ENCODE results near the gene AFMID.
"Not testable (repeated sequence)": the region's sequence is repeated elsewhere in the genome, so short reads cannot be mapped to it uniquely, and the experiment has no call there.

The AFMID gene

GRCh38 chr17:78230252-78230962, 43.2 kb downstream of the AFMID start:
- Mint-ChIP-seq H3K36me3 (no peaks in the 10 kb centered on the region), H3K4me3 (no peak overlapping the region), H3K27ac (no peak overlapping the region), H3K4me1 (peaks cover 13% of the 10 kb centered on the region), H3K27me3 (peaks cover 30% of the 10 kb centered on the region), H3K9me3 (no peaks in the 10 kb centered on the region)
- ATAC-seq (ENCODE audit: low read depth) (peak; percentile 54), DNase-seq (ENCODE audit: low spot score in 2 of 2) (no peak)

GRCh38 chr17:78230996-78231935, 44.1 kb downstream of the AFMID start, which contains the start of gene TMEM235:
TMEM235 (plus strand) TSS chr17:78231631; CDS start chr17:78232024, 393 bp downstream.
- DNase-seq (ENCODE audit: low spot score in 2 of 2) (peak in 1 of 2 donors; percentile 21), ATAC-seq (ENCODE audit: low read depth) (no peak)
- no peak within 1 kb of the TSS for H3K27ac Mint-ChIP-seq
- H3K36me3 Mint-ChIP-seq: no peaks in the 10 kb centered on the region
- peaks cover 30% of the 10 kb centered on the region for H3K27me3 Mint-ChIP-seq
- H3K4me1 Mint-ChIP-seq: peaks cover 13% of the 10 kb centered on the region
- peak within 1 kb of the TSS; percentile 52 for H3K4me3 Mint-ChIP-seq
- H3K9me3 Mint-ChIP-seq: no peaks in the 10 kb centered on the region

GRCh38 chr17:78231991-78232858, 45.1 kb downstream of the AFMID start:
- peaks cover 11% of the 10 kb centered on the region for H3K4me1 Mint-ChIP-seq
- H3K4me3 Mint-ChIP-seq: peak overlapping the region; percentile 52
- ATAC-seq (ENCODE audit: low read depth) (peak; percentile 66), DNase-seq (ENCODE audit: low spot score in 2 of 2) (peak in 1 of 2 donors; percentile 41)
- H3K27me3 Mint-ChIP-seq: peaks cover 28% of the 10 kb centered on the region
- H3K27ac Mint-ChIP-seq: no peak overlapping the region
- no peaks in the 10 kb centered on the region for H3K36me3 Mint-ChIP-seq
- H3K9me3 Mint-ChIP-seq: no peaks in the 10 kb centered on the region

GRCh38 chr17:78232859-78233173, 45.7 kb downstream of the AFMID start:
- no peak overlapping the region for H3K4me3 Mint-ChIP-seq
- ATAC-seq (ENCODE audit: low read depth): no peak
- no peaks in the 10 kb centered on the region for H3K9me3 Mint-ChIP-seq
- H3K4me1 Mint-ChIP-seq: peaks cover 11% of the 10 kb centered on the region
- no peak overlapping the region for H3K27ac Mint-ChIP-seq
- H3K27me3 Mint-ChIP-seq: peaks cover 24% of the 10 kb centered on the region
- no peak for DNase-seq (ENCODE audit: low spot score in 2 of 2)
- no peaks in the 10 kb centered on the region for H3K36me3 Mint-ChIP-seq

GRCh38 chr17:78233678-78234077, 46.5 kb downstream of the AFMID start:
- peaks cover 16% of the 10 kb centered on the region for H3K4me1 Mint-ChIP-seq
- DNase-seq (ENCODE audit: low spot score in 2 of 2) (no peak), ATAC-seq (ENCODE audit: low read depth) (no peak)
- no peaks in the 10 kb centered on the region for H3K9me3 Mint-ChIP-seq
- no peak overlapping the region for H3K4me3 Mint-ChIP-seq
- peaks cover 24% of the 10 kb centered on the region for H3K27me3 Mint-ChIP-seq
- H3K36me3 Mint-ChIP-seq: no peaks in the 10 kb centered on the region
- no peak overlapping the region for H3K27ac Mint-ChIP-seq

GRCh38 chr17:78234261-78234865, 47.2 kb downstream of the AFMID start:
- Mint-ChIP-seq H3K27ac (no peak overlapping the region), H3K27me3 (peaks cover 24% of the 10 kb centered on the region), H3K36me3 (no peaks in the 10 kb centered on the region), H3K9me3 (no peaks in the 10 kb centered on the region), H3K4me1 (peaks cover 18% of the 10 kb centered on the region), H3K4me3 (no peak overlapping the region)
- ATAC-seq (ENCODE audit: low read depth) (no peak), DNase-seq (ENCODE audit: low spot score in 2 of 2) (no peak)

GRCh38 chr17:78235022-78235421, 47.9 kb downstream of the AFMID start:
- not testable (repeated sequence) for DNase-seq (ENCODE audit: low spot score in 2 of 2); H3K27ac Mint-ChIP-seq; H3K36me3 Mint-ChIP-seq; H3K9me3 Mint-ChIP-seq; H3K4me3 Mint-ChIP-seq; ATAC-seq (ENCODE audit: low read depth)
- Mint-ChIP-seq H3K27me3 (peaks cover 23% of the 10 kb centered on the region), H3K4me1 (peaks cover 21% of the 10 kb centered on the region)

- no peaks in the 10 kb centered on the region for H3K36me3 Mint-ChIP-seq
- H3K27me3 Mint-ChIP-seq: peaks cover 19% of the 10 kb centered on the region
- DNase-seq (ENCODE audit: low spot score in 2 of 2) (no peak), ATAC-seq (ENCODE audit: low read depth) (no peak)
- no peak overlapping the region for H3K27ac Mint-ChIP-seq
- no peaks in the 10 kb centered on the region for H3K9me3 Mint-ChIP-seq
- peaks cover 21% of the 10 kb centered on the region for H3K4me1 Mint-ChIP-seq
- H3K4me3 Mint-ChIP-seq: no peak overlapping the region
Measured at GRCh38 chr17:78235885-78236284, 48.7 kb downstream of the AFMID start.

GRCh38 chr17:78236362-78237127, 49.4 kb downstream of the AFMID start:
- peaks cover 23% of the 10 kb centered on the region for H3K4me1 Mint-ChIP-seq
- H3K36me3 Mint-ChIP-seq: no peaks in the 10 kb centered on the region
- H3K4me3 Mint-ChIP-seq: no peak overlapping the region
- H3K27ac Mint-ChIP-seq: no peak overlapping the region
- no peaks in the 10 kb centered on the region for H3K9me3 Mint-ChIP-seq
- H3K27me3 Mint-ChIP-seq: peaks cover 13% of the 10 kb centered on the region
- DNase-seq (ENCODE audit: low spot score in 2 of 2): no peak
- no peak for ATAC-seq (ENCODE audit: low read depth)

GRCh38 chr17:78237401-78238012, 50.3 kb downstream of the AFMID start:
- Mint-ChIP-seq H3K27me3 (peaks cover 6% of the 10 kb centered on the region), H3K36me3 (no peaks in the 10 kb centered on the region), H3K4me1 (peaks cover 25% of the 10 kb centered on the region), H3K27ac (no peak overlapping the region), H3K9me3 (no peaks in the 10 kb centered on the region), H3K4me3 (no peak overlapping the region)
- ATAC-seq (ENCODE audit: low read depth) (no peak), DNase-seq (ENCODE audit: low spot score in 2 of 2) (no peak)

GRCh38 chr17:78238823-78239488, 51.8 kb downstream of the AFMID start:
- no peak for ATAC-seq (ENCODE audit: low read depth)
- no peak for DNase-seq (ENCODE audit: low spot score in 2 of 2)

GRCh38 chr17:78239489-78239931, 52.3 kb downstream of the AFMID start:
- Mint-ChIP-seq H3K4me1 (peaks cover 28% of the 10 kb centered on the region), H3K27ac (no peak overlapping the region), H3K27me3 (peaks cover 2% of the 10 kb centered on the region), H3K36me3 (no peaks in the 10 kb centered on the region), H3K9me3 (no peaks in the 10 kb centered on the region), H3K4me3 (no peak overlapping the region)
- DNase-seq (ENCODE audit: low spot score in 2 of 2) (peak; percentile 41 to 48), ATAC-seq (ENCODE audit: low read depth) (peak; percentile 79)

More at GRCh38 chr17:78238823-78239488, 51.8 kb downstream of the AFMID start:
- no peaks in the 10 kb centered on the region for H3K9me3 Mint-ChIP-seq
- H3K36me3 Mint-ChIP-seq: no peaks in the 10 kb centered on the region
- peaks cover 26% of the 10 kb centered on the region for H3K4me1 Mint-ChIP-seq
- H3K27ac Mint-ChIP-seq: no peak overlapping the region
- H3K27me3 Mint-ChIP-seq: peaks cover 2% of the 10 kb centered on the region
- no peak overlapping the region for H3K4me3 Mint-ChIP-seq
